ENCODE results near the gene CEP152. TPM values are rescaled to one million over a fixed set of nuclear protein-coding genes. Genes with fewer than 3 reads are reported as not detected.

CEP152 gene
- total RNA-seq, 1 donor from 2014 or later = 15.4 TPM

DNA sequence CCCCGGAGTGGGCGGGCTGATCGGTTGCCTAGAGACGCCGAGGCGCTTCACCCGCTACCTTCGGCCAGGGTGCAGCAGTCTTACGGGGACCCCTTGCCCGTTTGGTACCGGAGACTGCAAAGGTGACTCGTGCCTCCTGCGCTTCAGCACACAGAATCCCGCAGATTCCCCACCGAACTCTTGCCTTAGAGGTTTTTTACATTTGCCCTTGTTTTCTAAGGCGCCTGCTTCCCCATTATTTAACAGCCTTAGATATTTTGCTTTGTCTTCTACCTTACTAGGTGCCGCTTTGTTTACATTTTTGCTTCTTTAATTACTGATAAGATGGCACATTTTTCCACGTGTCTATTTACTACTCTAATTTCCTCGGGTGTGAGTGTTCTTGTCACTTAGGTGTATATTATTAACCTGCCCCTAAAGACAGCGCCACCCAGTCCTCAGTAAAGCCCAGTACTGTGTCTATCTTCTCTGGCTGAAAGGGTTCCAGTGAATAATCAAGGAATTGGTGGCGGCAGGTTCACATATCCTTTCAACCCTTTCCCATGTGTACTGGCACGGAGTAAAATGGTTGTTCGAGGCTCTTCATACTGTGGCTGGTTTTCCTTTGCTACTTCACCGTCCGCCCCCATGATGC lies 573 bp upstream of the CEP152 start:
- no peak for TF ChIP-seq CTCF (IDR thresholded peaks at IDR 0.05)

GRCh38 chr15:48806151-48806550 lies 4.7 kb downstream of the CEP152 start:
- H3K9me3 Mint-ChIP-seq = no peaks in the 10 kb centered on the region
- intact Hi-C loops (cut with micrococcal nuclease) = no loop called here
- POLR2A ChIA-PET = no interaction called here
- peaks cover 20% of the 10 kb centered on the region for H3K4me1 Mint-ChIP-seq
- no peaks in the 10 kb centered on the region for H3K27me3 Mint-ChIP-seq
- no peak overlapping the region for H3K4me3 Mint-ChIP-seq
- H3K36me3 Mint-ChIP-seq (ENCODE audit: low read depth) = peaks cover 20% of the 10 kb centered on the region
- DNase-seq (no peak), ATAC-seq (ENCODE audit: low read depth) (no peak)
- H3K27ac Mint-ChIP-seq = no peak overlapping the region
- CTCF ChIA-PET = no interaction called here
- TF ChIP-seq CTCF (IDR thresholded peaks at IDR 0.05) = no peak

More for the DNA sequence above, 573 bp upstream of the CEP152 start:
- POLR2A ChIA-PET = interaction anchor here (0.8 to 2.2 kb wide), 9 partner anchors 10 to 1544 kb away, joined by 3 to 18 read pairs (median 4); partner anchors contain the start of genes COPS2, DTWD1, EID1 and FAM227B
- DNase-seq = no peak
- H3K36me3 Mint-ChIP-seq (ENCODE audit: low read depth) = peaks cover 5% of the 10 kb centered on the region
- H3K4me3 Mint-ChIP-seq = peak overlapping the region; percentile 94
- no peak for ATAC-seq (ENCODE audit: low read depth)
- H3K4me1 Mint-ChIP-seq = peaks cover 19% of the 10 kb centered on the region
- H3K27ac Mint-ChIP-seq = peak overlapping the region; percentile 1
- intact Hi-C loops (cut with micrococcal nuclease) = loop anchor here (1.0 to 5.0 kb wide), 11 partner anchors 17 to 1875 kb away; partner anchors contain the start of genes COPS2, DUT, EID1 and FAM227B
- H3K27me3 Mint-ChIP-seq = peaks cover 3% of the 10 kb centered on the region
- CTCF ChIA-PET = interaction anchor here (1.1 to 2.4 kb wide), 5 partner anchors 10 to 335 kb away, joined by 3 to 11 read pairs (median 4); partner anchors contain the start of gene EID1
- H3K9me3 Mint-ChIP-seq = no peaks in the 10 kb centered on the region

DNA sequence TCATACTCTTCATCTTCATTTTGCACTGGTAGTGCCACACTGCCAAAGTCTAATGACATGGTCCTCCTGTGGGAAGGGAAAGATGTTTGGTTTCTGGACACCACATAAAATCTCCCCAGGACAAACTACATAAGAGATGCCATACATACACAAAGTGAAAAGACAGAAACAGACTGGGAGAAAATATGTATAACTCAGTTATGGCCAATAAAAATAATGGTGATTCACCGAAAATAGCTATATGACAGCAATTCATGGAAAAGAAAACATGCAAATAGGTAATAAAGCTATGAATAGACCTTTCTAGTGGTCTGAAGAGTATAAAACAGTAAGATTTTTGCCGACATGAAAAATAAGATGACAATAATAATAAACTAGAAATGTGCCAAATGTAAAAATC lies 5.3 kb downstream of the CEP152 start:
- Mint-ChIP-seq H3K36me3 (ENCODE audit: low read depth) (peaks cover 17% of the 10 kb centered on the region), H3K9me3 (no peaks in the 10 kb centered on the region), H3K4me1 (peaks cover 23% of the 10 kb centered on the region), H3K27me3 (no peaks in the 10 kb centered on the region), H3K27ac (no peak overlapping the region), H3K4me3 (no peak overlapping the region)
- ChIA-PET CTCF (no interaction called here), POLR2A (no interaction called here)
- intact Hi-C loops (cut with micrococcal nuclease) = no loop called here
- no peak for TF ChIP-seq CTCF (IDR thresholded peaks at IDR 0.05)
- DNase-seq (no peak), ATAC-seq (ENCODE audit: low read depth) (no peak)

GRCh38 chr15:48803877-48804276 lies 7.0 kb downstream of the CEP152 start:
- TF ChIP-seq CTCF (IDR thresholded peaks at IDR 0.05) = no peak
- POLR2A ChIA-PET = no interaction called here

GRCh38 chr15:48802867-48803266 lies 8.0 kb downstream of the CEP152 start:
- H3K27me3 Mint-ChIP-seq = no peaks in the 10 kb centered on the region
- H3K27ac Mint-ChIP-seq = no peak overlapping the region
- intact Hi-C loops (cut with micrococcal nuclease) = no loop called here
- ChIA-PET CTCF (no interaction called here), POLR2A (no interaction called here)
- ATAC-seq (ENCODE audit: low read depth) (no peak), DNase-seq (no peak)
- peaks cover 17% of the 10 kb centered on the region for H3K4me1 Mint-ChIP-seq
- H3K9me3 Mint-ChIP-seq = no peaks in the 10 kb centered on the region
- H3K36me3 Mint-ChIP-seq (ENCODE audit: low read depth) = peaks cover 15% of the 10 kb centered on the region
- H3K4me3 Mint-ChIP-seq = no peak overlapping the region
- TF ChIP-seq CTCF (IDR thresholded peaks at IDR 0.05) = no peak

More at GRCh38 chr15:48803877-48804276, 7.0 kb downstream of the CEP152 start:
- Mint-ChIP-seq H3K27me3 (no peaks in the 10 kb centered on the region), H3K27ac (no peak overlapping the region), H3K4me3 (no peak overlapping the region), H3K9me3 (no peaks in the 10 kb centered on the region), H3K36me3 (ENCODE audit: low read depth) (peaks cover 15% of the 10 kb centered on the region), H3K4me1 (peaks cover 17% of the 10 kb centered on the region)
- ATAC-seq (ENCODE audit: low read depth) (no peak), DNase-seq (no peak)
- intact Hi-C loops (cut with micrococcal nuclease) = no loop called here
- CTCF ChIA-PET = no interaction called here

All from activated B cell treated with CpG ODN at 0.5 μM for 24 hours (primary cell).